ENCODE results near the gene CNTLN.

CNTLN gene

GRCh38 chr9:17536027-17536426 is 401.2 kb downstream of the CNTLN start:
- no peak for TF ChIP-seq CTCF (conservative IDR thresholded peaks at IDR 0.05; ENCODE audit: low read depth, low read length)
- H3K4me3 ChIP-seq (ENCODE audit: low read depth, low read length): no peak overlapping the region
- DNase-seq (ENCODE audit: low read depth): no peak

- H3K4me3 ChIP-seq (ENCODE audit: low read depth, low read length): no peak overlapping the region
- TF ChIP-seq CTCF (conservative IDR thresholded peaks at IDR 0.05; ENCODE audit: low read depth, low read length): no peak
- DNase-seq (ENCODE audit: low read depth): no peak
Measured at GRCh38 chr9:17551023-17551422, 416.2 kb downstream of the CNTLN start.

All from choroid plexus epithelial cell (primary cell).